Stimulated activated CD8-positive, alpha-beta memory T cell treated with anti-CD3 and anti-CD28 coated beads, Interleukin-4, amount 100 ng/mL, for 4 hours (primary cell): Measurements from ENCODE around the gene SORL1.

Experiments
- DNase-seq, 2 donors: peaks; one replicate each; pipeline ENCODE4 v3.0.0-alpha.2; 2020; ENCODE audit warnings: low read depth in 2 of 2, low spot score in 1 of 2

SORL1 gene

GRCh38 chr11:121580154-121580553 lies 128.0 kb downstream of the SORL1 start:
- DNase-seq: no peak

- DNase-seq: no peak
These were observed 129.5 kb downstream of the SORL1 start for GRCh38 chr11:121581607-121582006.

- DNase-seq: no peak
These were observed 130.2 kb downstream of the SORL1 start for GRCh38 chr11:121582296-121582695.

DNA sequence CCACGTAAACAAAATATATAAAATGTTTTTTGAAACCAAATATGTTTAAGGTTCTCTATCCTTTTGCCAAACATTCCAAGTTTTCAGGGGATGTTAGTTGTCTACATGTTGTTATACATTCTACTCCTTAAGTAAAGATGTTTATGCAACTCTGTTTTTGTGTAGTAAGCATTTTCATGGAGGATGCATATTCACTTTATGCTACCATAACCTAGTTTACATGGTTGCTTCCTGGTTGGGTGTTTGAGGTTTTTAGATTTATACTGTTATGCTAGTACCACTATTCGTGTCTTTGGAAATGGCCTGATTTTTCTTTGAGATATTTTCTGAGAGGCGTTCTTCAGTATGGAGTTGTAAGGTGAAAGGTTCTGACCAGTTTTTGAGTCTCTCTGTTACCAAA lies 131.7 kb downstream of the SORL1 start:
- no peak for DNase-seq

DNA sequence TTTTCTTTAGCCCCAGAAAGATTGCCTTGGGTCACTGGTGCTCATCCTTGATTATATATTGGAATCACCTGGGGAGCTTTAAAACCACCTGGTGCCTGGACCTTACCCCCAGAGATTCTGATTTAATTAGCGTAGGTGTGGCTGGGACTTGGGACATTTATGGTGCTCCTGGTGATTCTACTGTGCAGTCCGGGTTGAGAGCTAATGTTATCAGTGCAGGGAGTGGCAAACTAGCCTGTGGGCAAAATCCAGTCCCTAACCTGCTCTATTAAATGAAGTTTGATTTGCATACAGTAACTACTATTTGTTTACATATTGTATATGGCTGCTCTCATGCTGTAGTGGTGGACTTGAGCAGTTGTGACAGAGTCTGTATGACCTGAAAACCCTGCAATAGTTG lies 134.6 kb downstream of the SORL1 start:
- DNase-seq: no peak

- no peak for DNase-seq
These were observed 135.1 kb downstream of the SORL1 start for GRCh38 chr11:121587182-121587581.

DNA sequence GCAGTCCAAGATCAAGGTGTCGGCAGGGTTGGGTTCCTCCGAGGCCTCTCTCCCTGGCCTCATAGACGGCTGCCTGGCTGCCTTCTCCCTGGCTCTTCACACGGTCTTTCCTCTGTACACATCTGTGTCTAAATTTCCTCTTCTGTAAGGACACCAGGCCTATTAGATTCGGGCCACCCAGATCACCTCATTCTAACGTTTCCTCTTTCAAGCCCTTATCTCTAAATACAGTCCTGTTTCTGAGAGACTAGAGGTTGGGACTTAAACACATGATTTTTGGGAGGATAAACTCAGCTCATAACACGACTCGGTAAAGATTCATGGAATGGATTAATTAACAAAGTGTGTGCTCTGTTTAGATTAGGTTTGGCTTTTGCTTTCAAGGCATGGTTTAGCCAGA lies 136.6 kb downstream of the SORL1 start:
- no peak for DNase-seq

- DNase-seq: no peak
These were observed 137.9 kb downstream of the SORL1 start for GRCh38 chr11:121589946-121590537.

GRCh38 chr11:121590772-121591404 lies 138.8 kb downstream of the SORL1 start:
- DNase-seq: no peak

- DNase-seq: peak; percentile 21 to 43
These were observed 139.4 kb downstream of the SORL1 start for GRCh38 chr11:121591405-121592033.

- no peak for DNase-seq
These were observed 140.6 kb downstream of the SORL1 start for GRCh38 chr11:121592708-121593107.

- no peak for DNase-seq
These were observed 143.6 kb downstream of the SORL1 start for GRCh38 chr11:121595717-121596161.

DNA sequence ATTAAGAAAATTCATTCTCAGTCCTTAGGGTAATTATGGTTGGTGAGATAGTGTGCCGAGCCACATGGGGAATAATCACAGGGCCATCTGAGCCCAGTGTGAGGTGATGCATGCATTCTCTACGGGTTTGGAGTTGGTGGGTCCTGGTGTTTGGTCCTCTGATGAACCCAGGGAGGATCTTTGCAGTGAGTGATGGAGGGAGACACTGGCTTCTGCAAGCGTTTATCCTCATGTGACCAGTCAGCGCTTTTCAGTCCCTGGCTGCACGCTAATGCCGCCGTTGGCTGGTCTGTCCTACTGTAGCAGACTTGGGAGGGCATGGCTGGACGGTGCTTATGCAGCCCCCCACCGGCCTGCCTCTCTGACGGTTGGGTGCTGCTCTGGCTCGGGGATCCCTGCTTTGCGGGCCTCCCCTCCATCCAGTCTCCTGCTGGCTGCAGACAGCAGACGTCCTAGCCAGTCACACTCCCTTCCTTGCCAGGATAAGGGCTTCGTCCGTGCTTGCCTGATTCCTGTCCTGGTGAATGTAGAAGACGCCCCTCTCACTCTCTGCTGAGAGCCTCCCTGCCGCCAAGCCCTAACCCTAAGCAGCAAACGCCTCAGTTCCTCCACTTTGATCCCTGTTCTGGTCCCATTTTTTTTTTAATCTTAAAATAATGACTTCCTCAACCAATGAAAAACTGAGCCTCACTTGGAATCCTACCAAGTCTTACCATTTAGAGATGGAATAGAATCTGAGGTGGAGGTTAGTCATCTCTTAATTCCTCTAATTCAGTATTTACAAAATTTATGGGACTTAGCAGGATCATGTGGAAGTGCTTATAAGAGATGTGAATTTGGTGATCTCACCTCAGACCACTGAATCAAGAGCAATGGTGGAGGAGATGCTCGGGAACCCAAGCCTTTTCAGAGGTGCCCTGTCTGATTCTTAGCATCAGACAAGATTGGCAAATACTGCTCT lies 144.4 kb downstream of the SORL1 start:
- no peak for DNase-seq

DNA sequence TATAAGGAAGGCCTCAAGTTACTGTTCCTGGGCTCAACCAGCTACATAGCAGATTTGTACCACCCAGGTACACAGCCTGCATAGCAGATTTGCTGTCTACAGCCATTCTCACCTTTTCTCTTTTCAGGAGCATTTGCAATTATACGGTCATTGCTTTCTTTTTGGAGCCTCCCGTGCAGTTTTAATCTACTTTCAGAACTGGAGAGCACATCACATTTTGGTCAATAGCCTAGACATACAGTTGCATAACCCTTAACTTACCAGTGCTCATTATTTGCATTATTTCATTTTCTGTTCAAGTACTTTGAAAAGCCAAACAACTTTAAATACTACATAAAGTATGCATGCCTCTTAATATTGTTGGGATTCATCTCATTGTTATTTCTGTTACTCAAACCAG lies 151.2 kb downstream of the SORL1 start:
- no peak for DNase-seq

DNA sequence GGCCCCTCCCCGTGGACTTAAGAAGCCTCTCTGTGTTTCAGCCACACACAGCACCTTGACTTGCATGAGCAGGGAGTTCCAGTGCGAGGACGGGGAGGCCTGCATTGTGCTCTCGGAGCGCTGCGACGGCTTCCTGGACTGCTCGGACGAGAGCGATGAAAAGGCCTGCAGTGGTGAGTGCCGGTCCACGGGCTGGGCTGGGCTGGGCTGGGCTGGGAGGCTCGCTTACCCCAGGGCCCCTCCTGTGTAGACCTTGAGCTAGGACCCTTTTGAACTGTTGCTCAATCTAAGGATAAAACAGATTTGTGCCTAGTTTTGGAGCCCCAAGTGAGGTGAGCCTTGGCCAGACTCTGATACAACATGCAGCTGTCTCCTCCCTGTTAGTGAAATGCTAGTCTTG lies 152.0 kb downstream of the SORL1 start:
- DNase-seq: no peak

GRCh38 chr11:121606354-121606753 lies 154.2 kb downstream of the SORL1 start:
- no peak for DNase-seq

- no peak for DNase-seq
These were observed 155.2 kb downstream of the SORL1 start for GRCh38 chr11:121607341-121607740.

GRCh38 chr11:121608545-121609098 lies 156.5 kb downstream of the SORL1 start:
- no peak for DNase-seq

DNA sequence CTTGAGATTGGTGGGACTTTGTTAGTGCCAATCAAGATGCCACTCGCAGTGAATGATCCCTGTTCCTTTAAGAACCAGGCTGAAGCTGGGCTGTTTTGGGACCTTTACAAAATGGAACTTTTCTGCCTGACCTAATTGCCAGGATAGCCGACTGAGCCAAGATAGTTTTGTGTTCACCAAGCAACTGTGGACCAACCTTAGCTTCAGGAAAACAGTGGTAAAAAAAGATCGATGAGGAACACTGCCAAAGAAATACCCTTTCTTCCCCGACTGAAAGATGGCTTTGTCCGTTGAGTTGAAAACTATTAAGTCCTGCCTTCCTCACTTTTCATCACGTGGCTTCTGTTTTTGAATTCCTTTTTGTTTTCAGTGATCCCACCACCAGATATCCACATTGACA lies 158.6 kb downstream of the SORL1 start:
- no peak for DNase-seq

DNA sequence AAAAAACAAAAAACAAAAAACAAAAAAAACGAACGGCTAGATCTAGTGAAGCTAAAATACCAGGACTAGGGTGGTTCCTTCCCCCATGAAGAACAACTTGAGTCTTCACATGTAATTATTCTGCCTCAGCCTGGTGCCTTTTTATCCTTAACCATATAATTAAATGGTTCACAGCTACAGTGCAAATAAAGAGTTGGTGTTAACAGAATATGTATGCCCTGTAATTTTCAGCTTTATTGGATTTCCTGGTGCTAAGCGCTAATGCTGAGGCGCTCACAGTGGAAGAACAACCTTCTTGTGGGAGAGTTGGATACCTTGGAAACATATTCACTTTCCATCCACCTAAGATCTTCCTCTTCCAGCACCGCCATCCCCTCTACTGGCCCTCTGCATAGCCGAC lies 159.1 kb downstream of the SORL1 start:
- DNase-seq: no peak

DNA sequence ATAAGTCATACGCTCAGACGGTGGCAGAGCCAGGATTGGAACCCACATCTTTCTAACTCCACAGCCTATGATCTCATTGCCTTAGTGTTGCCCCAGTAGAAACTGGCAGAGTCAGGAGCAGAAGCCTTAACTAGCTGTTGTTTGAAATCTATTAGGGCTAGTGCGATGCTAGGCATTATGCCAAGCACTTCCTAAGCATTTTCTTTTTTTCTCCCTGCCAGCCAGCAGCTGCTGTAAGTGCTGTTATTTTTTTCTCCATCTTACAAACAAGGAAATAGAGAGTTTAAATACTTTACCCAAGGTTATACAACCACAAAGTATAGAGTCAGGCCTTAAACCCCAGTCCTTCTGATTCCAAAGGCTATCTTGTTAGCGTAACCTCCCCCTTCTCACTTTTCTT lies 161.6 kb downstream of the SORL1 start:
- no peak for DNase-seq
